Endothelial cell of umbilical vein (primary cell): ENCODE data around the gene PDPN. TPM values are rescaled to one million over a fixed set of nuclear protein-coding genes. Genes with fewer than 3 reads are reported as not detected.

Source experiments
- BruUV-seq: library from RNA; stranded (reverse); fragments of 400-500 nt; replicated peaks from 2 replicates; lab custom pipeline; 2021; lab: Mats Ljungman, UMichigan
- CTCF ChIA-PET: fragments of 300-600, 350-600 bp; sonication (Branson Sonifier 250); formaldehyde crosslinking; loops from one replicate; lab custom pipeline; 2021; ENCODE audit warnings: antibody characterized with exemption, inconsistent platforms; lab: Charles Lee
- POLR2A ChIA-PET: fragments of 300-600, 350-600 bp; sonication (Branson Sonifier 250); formaldehyde crosslinking; loops from one replicate; lab custom pipeline; 2021; ENCODE audit warnings: antibody characterized with exemption, inconsistent platforms; lab: Charles Lee
- DNase-seq: peaks from one replicate; pipeline ENCODE4 v3.0.0-alpha.2; 2011; ENCODE audit warnings: low read depth, low spot score
- FAIRE-seq: peaks from 2 replicates; lab custom pipeline; 2011; peaks lifted over from hg19 to GRCh38; lab: Jason Lieb, UNC
- H2AFZ ChIP-seq: 2 replicates; pipeline ENCODE4 v1.6.0; 2012; ENCODE audit warnings: low read depth, low read length, control low read depth, inconsistent platforms
- H3K27ac ChIP-seq: 2 replicates; pipeline ENCODE4 v1.5.1; 2011; ENCODE audit warnings: low read depth, mild to moderate bottlenecking, control low read depth, low read length, moderate library complexity; ENCODE audit not compliant: insufficient read depth
- H3K27me3 ChIP-seq, 2 experiments: 2 replicates each; pipeline versions ENCODE4 v1.6.0 to v1.6.1; 2011; ENCODE audit warnings: low read length in 2 of 2, mixed read lengths in 1 of 2; ENCODE audit not compliant: control insufficient read depth in 2 of 2, insufficient read depth in 2 of 2
- H3K36me3 ChIP-seq, 2 experiments: 2 replicates in 1 of 2; 3 replicates in 1 of 2; pipeline ENCODE4 v1.5.1; 2011; ENCODE audit warnings: low read length in 2 of 2, mild to moderate bottlenecking in 1 of 2, moderate library complexity in 1 of 2; ENCODE audit not compliant: control insufficient read depth in 2 of 2, insufficient read depth in 2 of 2; ENCODE audit errors: extremely low read depth in 1 of 2
- H3K4me1 ChIP-seq: 3 replicates; pipeline ENCODE4 v1.5.1; 2011; ENCODE audit warnings: mild to moderate bottlenecking, low read length; ENCODE audit not compliant: control insufficient read depth, insufficient read depth; ENCODE audit errors: extremely low read depth
- H3K4me2 ChIP-seq: 2 replicates; pipeline ENCODE4 v1.6.1; 2011; ENCODE audit warnings: low read length, control low read depth, mixed read lengths; ENCODE audit not compliant: insufficient read depth
- H3K4me3 ChIP-seq, 3 experiments: fragments of 200-600 bp in 1 of 3; sonication (generic), shearing (Covaris generic) in 1 of 3; replicated peaks in 1 of 3; 2 replicates each; pipeline ENCODE4 v1.5.1; 2011 to 2016; ENCODE audit warnings: control low read depth in 3 of 3, low read length in 3 of 3, mild to moderate bottlenecking in 2 of 3, inconsistent platforms in 1 of 3, low read depth in 1 of 3, moderate library complexity in 1 of 3; ENCODE audit not compliant: insufficient read depth in 1 of 3
- H3K79me2 ChIP-seq: 2 replicates; pipeline ENCODE4 v1.6.0; 2012; ENCODE audit warnings: low read length, inconsistent platforms; ENCODE audit not compliant: control insufficient read depth, insufficient read depth
- H3K9ac ChIP-seq: replicated peaks from 2 replicates; pipeline ENCODE3; 2011; ENCODE audit warnings: low read length, control low read depth; ENCODE audit not compliant: insufficient read depth; ENCODE audit errors: extremely low read depth
- H3K9me1 ChIP-seq: replicated peaks from 3 replicates; pipeline ENCODE4 v1.6.0; 2011; ENCODE audit warnings: mild to moderate bottlenecking, low read length; ENCODE audit not compliant: control insufficient read depth, insufficient read depth; ENCODE audit errors: extremely low read depth
- H3K9me3 ChIP-seq: replicated peaks from 2 replicates; pipeline ENCODE4 v1.5.1; 2012; ENCODE audit warnings: low read length, inconsistent platforms; ENCODE audit not compliant: control insufficient read depth, insufficient read depth
- H4K20me1 ChIP-seq: replicated peaks from 2 replicates; pipeline ENCODE3; 2011; ENCODE audit warnings: mild to moderate bottlenecking, low read length; ENCODE audit not compliant: control insufficient read depth, insufficient read depth; ENCODE audit errors: extremely low read depth
- CTCF ChIP-seq, 2 donors: IDR thresholded peaks; 1 replicate in 1 of 2; 2 replicates in 1 of 2; pipeline ENCODE4 v1.5.1; 2011; ENCODE audit warnings: low read length in 2 of 2, mild to moderate bottlenecking in 2 of 2, moderate library complexity in 2 of 2, control low read depth in 1 of 2, inconsistent platforms in 1 of 2, low read depth in 1 of 2; ENCODE audit not compliant: insufficient read depth in 1 of 2; ENCODE audit errors: extremely low read depth in 1 of 2
- EZH2 ChIP-seq: IDR thresholded peaks from 2 replicates; pipeline ENCODE4 v1.6.1; 2012; ENCODE audit warnings: borderline replicate concordance, low read depth, mild to moderate bottlenecking, moderate library complexity, low read length, inconsistent platforms; ENCODE audit not compliant: severe bottlenecking
- FOS ChIP-seq: IDR thresholded peaks from 2 replicates; pipeline ENCODE4 v1.6.1; 2011; ENCODE audit warnings: mild to moderate bottlenecking, low read length, moderate library complexity, borderline replicate concordance; ENCODE audit not compliant: insufficient read depth
- GATA2 ChIP-seq: IDR thresholded peaks from 2 replicates; pipeline ENCODE4 v1.7.0; 2011; ENCODE audit warnings: low read depth, mild to moderate bottlenecking, moderate library complexity, mixed read lengths, low read length; ENCODE audit not compliant: insufficient read length, insufficient read depth
- JUN ChIP-seq: IDR thresholded peaks from 2 replicates; pipeline ENCODE4 v1.6.1; 2011; ENCODE audit warnings: borderline replicate concordance, low read depth; ENCODE audit not compliant: insufficient read length, insufficient read depth
- MAX ChIP-seq: IDR thresholded peaks from 2 replicates; pipeline ENCODE4 v1.6.1; 2011; ENCODE audit not compliant: insufficient read depth, insufficient read length
- MYC ChIP-seq: IDR thresholded peaks from one replicate; pipeline ENCODE4 v1.6.1; 2011; ENCODE audit warnings: mild to moderate bottlenecking, low read depth, low read length
- POLR2A ChIP-seq: IDR thresholded peaks from 2 replicates; pipeline ENCODE4 v1.6.1; 2012; ENCODE audit warnings: low read depth, mild to moderate bottlenecking, control low read depth, low read length
- POLR2AphosphoS5 ChIP-seq: IDR thresholded peaks from 2 replicates; pipeline ENCODE4 v1.6.1; 2012; ENCODE audit warnings: low read depth, mild to moderate bottlenecking, control low read depth, low read length, moderate library complexity; ENCODE audit not compliant: insufficient read depth
- dilution Hi-C: fragments of 300-500 bp; cut with MboI; formaldehyde crosslinking; loops from one replicate; pipeline ENCODE4 v1.15.0; 2019; ENCODE audit warnings: low sequenced_read_pairs; ENCODE audit not compliant: extremely low pct_ligation_motif_present
- intact Hi-C: fragments of 100-400 bp; cut with micrococcal nuclease; formaldehyde crosslinking; loops from one replicate; pipeline ENCODE4 v1.10.0; 2022
- polyA plus RNA-seq, 4 experiments: library from polyadenylated mRNA; depleted of rRNA in 3 of 4; stranded (reverse) in 3 of 4; unstranded in 1 of 4; fragments of >200 nt; gene quantifications; 2 replicates each; pipeline versions ENCODE4 v1.2.1 to v1.2.3, GENCODE V29; 2011 to 2012; ENCODE audit warnings: missing spikeins in 1 of 4
- total RNA-seq: library from RNA; stranded (reverse); gene quantifications from 2 replicates; pipeline ENCODE4 v1.2.3, GENCODE V29; 2021

PDPN gene
- total and polyA plus RNA-seq, 2 donors (not counting 3 experiments of a cell fraction or from before 2014, with no cell fraction given): not detected

DNA sequence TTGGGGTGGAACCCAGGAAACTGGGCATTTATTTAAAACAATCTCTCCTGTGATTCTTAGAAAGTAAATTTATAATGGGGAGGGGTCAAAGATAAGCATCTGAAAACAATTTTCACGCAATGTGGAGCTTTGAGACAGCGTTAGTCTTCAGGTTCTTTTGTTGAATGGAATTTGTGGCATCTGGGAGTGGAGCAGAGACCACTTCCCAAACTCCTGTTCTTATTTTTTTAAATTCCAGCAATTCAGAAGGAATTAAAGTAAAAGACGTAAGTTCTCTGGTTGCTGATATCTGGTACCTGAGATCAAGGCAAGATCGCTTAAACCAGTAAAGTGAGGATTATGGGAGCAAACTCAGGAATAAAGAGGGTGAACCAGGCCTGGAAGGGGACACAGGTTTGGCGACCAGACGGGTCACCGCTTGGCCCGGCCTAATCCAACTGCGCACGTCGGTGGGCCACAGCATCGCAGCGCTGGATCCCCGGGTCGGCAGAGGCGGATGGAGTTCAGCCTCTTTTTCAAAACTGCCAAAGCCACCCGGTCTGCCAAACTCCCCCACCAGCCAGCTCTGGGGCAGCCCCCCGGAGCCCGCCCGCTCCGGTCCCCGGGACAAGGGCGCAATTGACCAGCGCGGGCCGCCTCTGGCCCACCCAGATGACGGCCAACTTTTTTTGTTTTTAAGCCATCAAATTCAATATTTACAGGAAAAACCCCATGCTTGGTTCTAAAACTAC lies 754 bp upstream of the PDPN start:
- no TSS peak for BruUV-seq
- Histone ChIP-seq H3K4me1 (no peaks in the 10 kb centered on the region), H4K20me1 (no peaks in the 10 kb centered on the region), H3K36me3 (no peaks in the 10 kb centered on the region), H3K9ac (no peak overlapping the region), H3K79me2 (no peaks in the 10 kb centered on the region), H2AFZ (no peak overlapping the region), H3K27ac (no peak overlapping the region), H3K4me2 (no peak overlapping the region), H3K9me3 (no peaks in the 10 kb centered on the region), H3K9me1 (no peaks in the 10 kb centered on the region), H3K27me3 (no peaks in the 10 kb centered on the region), H3K4me3 (no peak overlapping the region)
- ChIA-PET POLR2A (no interaction called here), CTCF (no interaction called here)
- intact Hi-C loops (no loop called here), dilution Hi-C loops (no loop called here)
- DNase-seq (no peak), FAIRE-seq (no peak)
- TF ChIP-seq GATA2 (no peak), CTCF (IDR thresholded peaks at IDR 0.05; ENCODE audit: extremely low read depth in 1 of 2, insufficient read depth in 1 of 2, low read depth in 1 of 2, low read length in 2 of 2) (no peak), EZH2 (no peak), JUN (no peak), MYC (no peak), FOS (no peak), MAX (no peak), POLR2AphosphoS5 (no peak), POLR2A (no peak)
